Activated CD4-positive, CD25-positive, alpha-beta regulatory T cell treated with anti-CD3 and anti-CD28 coated beads, Interleukin-2, amount 50 U/mL, for 72 hours (primary cell): ENCODE data around the gene ST6GAL1.
"Not testable (repeated sequence)": the region's sequence is repeated elsewhere in the genome, so short reads cannot be mapped to it uniquely, and the experiment has no call there.

Experiments
- DNase-seq: peaks from one replicate; pipeline ENCODE4 v3.0.0; 2021

ST6GAL1 gene

GRCh38 chr3:186930143-186930640 lies at the start of gene ST6GAL1:
TSS of gene ST6GAL1 (plus strand) at chr3:186930526. CDS start at chr3:187042704, 112,178 bp downstream.
- peak; percentile 68 for DNase-seq

- DNase-seq: no peak
Measured at GRCh38 chr3:186882150-186882524, 48.2 kb upstream of the ST6GAL1 start.

GRCh38 chr3:186882881-186883685 lies 47.2 kb upstream of the ST6GAL1 start:
- peak; percentile 40 for DNase-seq

GRCh38 chr3:186883686-186884058 lies 46.7 kb upstream of the ST6GAL1 start:
- no peak for DNase-seq

- not testable (repeated sequence) for DNase-seq
Measured at GRCh38 chr3:186884868-186885267, 45.5 kb upstream of the ST6GAL1 start.

GRCh38 chr3:186886202-186886981 lies 43.9 kb upstream of the ST6GAL1 start:
- no peak for DNase-seq

- DNase-seq: not testable (repeated sequence)
Measured at GRCh38 chr3:186887507-186887938, 42.8 kb upstream of the ST6GAL1 start.

- no peak for DNase-seq
Measured at GRCh38 chr3:186888569-186888968, 41.8 kb upstream of the ST6GAL1 start.

- DNase-seq: not testable (repeated sequence)
Measured at GRCh38 chr3:186889698-186890097, 40.6 kb upstream of the ST6GAL1 start.

- DNase-seq: no peak
Measured at GRCh38 chr3:186890911-186891310, 39.4 kb upstream of the ST6GAL1 start.

- not testable (repeated sequence) for DNase-seq
Measured at GRCh38 chr3:186893071-186893470, 37.3 kb upstream of the ST6GAL1 start.

- DNase-seq: no peak
Measured at GRCh38 chr3:186895406-186895805, 34.9 kb upstream of the ST6GAL1 start.

GRCh38 chr3:186896006-186896405 lies 34.3 kb upstream of the ST6GAL1 start:
- no peak for DNase-seq

- no peak for DNase-seq
Measured at GRCh38 chr3:186896875-186897274, 33.5 kb upstream of the ST6GAL1 start.

- no peak for DNase-seq
Measured at GRCh38 chr3:186901135-186901734, 29.1 kb upstream of the ST6GAL1 start.

GRCh38 chr3:186902154-186902553 lies 28.2 kb upstream of the ST6GAL1 start:
- no peak for DNase-seq

GRCh38 chr3:186902713-186903112 lies 27.6 kb upstream of the ST6GAL1 start:
- no peak for DNase-seq

GRCh38 chr3:186903676-186904075 lies 26.6 kb upstream of the ST6GAL1 start:
- not testable (repeated sequence) for DNase-seq

GRCh38 chr3:186907075-186907474 lies 23.3 kb upstream of the ST6GAL1 start:
- DNase-seq: not testable (repeated sequence)

- peak; percentile 63 for DNase-seq
Measured at GRCh38 chr3:186909078-186909853, 21.1 kb upstream of the ST6GAL1 start.

- no peak for DNase-seq
Measured at GRCh38 chr3:186915806-186916796, 14.2 kb upstream of the ST6GAL1 start.
